Calu3 (cell line): ENCODE data around the gene TRPM1. TPM values are rescaled to one million over a fixed set of nuclear protein-coding genes. Genes with fewer than 3 reads are reported as not detected.
"Not testable (repeated sequence)": the region's sequence is repeated elsewhere in the genome, so short reads cannot be mapped to it uniquely, and the experiment has no call there.

Experiments used
- BruUV-seq: library from RNA; stranded (reverse); fragments of 400-500 nt; replicated peaks from 2 replicates; lab custom pipeline; 2021; lab: Mats Ljungman, UMichigan
- CTCF ChIA-PET: fragments of 300-600 bp; sonication (Branson Sonifier 250); formaldehyde crosslinking; loops from one replicate; lab custom pipeline; 2022; ENCODE audit warnings: antibody characterized with exemption; lab: Charles Lee
- DNase-seq: peaks from one replicate; pipeline ENCODE4 v3.0.0; 2022
- H3K27ac Mint-ChIP-seq: one replicate; pipeline ENCODE4 v1.8.0; 2022; ENCODE audit warnings: mixed read lengths; ENCODE audit not compliant: unreplicated experiment
- H3K27me3 Mint-ChIP-seq: one replicate; pipeline ENCODE4 v1.8.0; 2022; ENCODE audit warnings: mixed read lengths; ENCODE audit not compliant: unreplicated experiment
- H3K36me3 Mint-ChIP-seq: one replicate; pipeline ENCODE4 v1.8.0; 2022; ENCODE audit warnings: mild to moderate bottlenecking, moderate library complexity, mixed read lengths; ENCODE audit not compliant: insufficient read depth, unreplicated experiment
- H3K4me1 Mint-ChIP-seq: one replicate; pipeline ENCODE4 v1.8.0; 2022; ENCODE audit warnings: mild to moderate bottlenecking, low read depth, mixed read lengths; ENCODE audit not compliant: unreplicated experiment
- H3K4me3 Mint-ChIP-seq: one replicate; pipeline ENCODE4 v1.8.0; 2022; ENCODE audit warnings: mild to moderate bottlenecking, low read depth, moderate library complexity, mixed read lengths; ENCODE audit not compliant: unreplicated experiment
- H3K9me3 Mint-ChIP-seq: one replicate; pipeline ENCODE4 v1.8.0; 2022; ENCODE audit warnings: low read depth, mixed read lengths; ENCODE audit not compliant: unreplicated experiment
- intact Hi-C: fragments of 100-400 bp; cut with micrococcal nuclease; formaldehyde crosslinking; loops from one replicate; pipeline ENCODE4 v1.10.0; 2022; ENCODE audit not compliant: unreplicated experiment
- total RNA-seq: library from RNA; stranded (reverse); gene quantifications from 2 replicates; pipeline ENCODE4 v1.2.3, GENCODE V29; 2022
- TF ChIP-seq, protein P1 (sequence below): fragments of 200-600 bp; IDR thresholded peaks from one replicate; pipeline ENCODE4 v1.8.0; 2022; ENCODE audit warnings: antibody characterized with exemption; ENCODE audit not compliant: unreplicated experiment

TRPM1 gene
- total RNA-seq, 1 experiment from 2014 or later, result not detected

DNA sequence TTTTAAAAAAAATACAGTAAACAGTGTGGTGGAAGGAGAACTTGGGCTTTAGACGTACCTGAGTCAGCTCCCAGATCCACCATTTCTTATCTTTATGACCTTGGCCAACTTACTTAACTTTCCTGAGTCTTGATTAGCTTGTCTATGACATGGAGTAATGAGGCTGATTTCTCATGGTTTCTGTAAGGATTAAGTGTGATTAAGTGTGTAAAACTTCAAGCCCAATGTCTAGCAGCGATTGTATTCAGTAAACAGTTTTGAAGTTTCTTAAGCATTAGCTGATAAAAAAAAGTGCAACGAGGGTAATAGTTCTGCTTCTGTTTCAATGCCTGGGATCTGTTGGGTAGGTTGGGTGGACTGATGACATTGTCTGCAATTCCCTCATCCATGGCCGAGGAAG lies 10.8 kb downstream of the TRPM1 start:
- H3K4me1 Mint-ChIP-seq, result no peaks in the 10 kb centered on the region
- H3K27me3 Mint-ChIP-seq, result no peaks in the 10 kb centered on the region
- CTCF ChIA-PET, result no interaction called here
- no peaks in the 10 kb centered on the region for H3K9me3 Mint-ChIP-seq
- TF ChIP-seq, protein P1, sequence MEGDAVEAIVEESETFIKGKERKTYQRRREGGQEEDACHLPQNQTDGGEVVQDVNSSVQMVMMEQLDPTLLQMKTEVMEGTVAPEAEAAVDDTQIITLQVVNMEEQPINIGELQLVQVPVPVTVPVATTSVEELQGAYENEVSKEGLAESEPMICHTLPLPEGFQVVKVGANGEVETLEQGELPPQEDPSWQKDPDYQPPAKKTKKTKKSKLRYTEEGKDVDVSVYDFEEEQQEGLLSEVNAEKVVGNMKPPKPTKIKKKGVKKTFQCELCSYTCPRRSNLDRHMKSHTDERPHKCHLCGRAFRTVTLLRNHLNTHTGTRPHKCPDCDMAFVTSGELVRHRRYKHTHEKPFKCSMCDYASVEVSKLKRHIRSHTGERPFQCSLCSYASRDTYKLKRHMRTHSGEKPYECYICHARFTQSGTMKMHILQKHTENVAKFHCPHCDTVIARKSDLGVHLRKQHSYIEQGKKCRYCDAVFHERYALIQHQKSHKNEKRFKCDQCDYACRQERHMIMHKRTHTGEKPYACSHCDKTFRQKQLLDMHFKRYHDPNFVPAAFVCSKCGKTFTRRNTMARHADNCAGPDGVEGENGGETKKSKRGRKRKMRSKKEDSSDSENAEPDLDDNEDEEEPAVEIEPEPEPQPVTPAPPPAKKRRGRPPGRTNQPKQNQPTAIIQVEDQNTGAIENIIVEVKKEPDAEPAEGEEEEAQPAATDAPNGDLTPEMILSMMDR, result no peak
- H3K36me3 Mint-ChIP-seq, result no peaks in the 10 kb centered on the region
- no TSS peak for BruUV-seq
- intact Hi-C loops, result no loop called here
- H3K4me3 Mint-ChIP-seq, result no peak overlapping the region
- no peak for DNase-seq
- no peak overlapping the region for H3K27ac Mint-ChIP-seq

DNA sequence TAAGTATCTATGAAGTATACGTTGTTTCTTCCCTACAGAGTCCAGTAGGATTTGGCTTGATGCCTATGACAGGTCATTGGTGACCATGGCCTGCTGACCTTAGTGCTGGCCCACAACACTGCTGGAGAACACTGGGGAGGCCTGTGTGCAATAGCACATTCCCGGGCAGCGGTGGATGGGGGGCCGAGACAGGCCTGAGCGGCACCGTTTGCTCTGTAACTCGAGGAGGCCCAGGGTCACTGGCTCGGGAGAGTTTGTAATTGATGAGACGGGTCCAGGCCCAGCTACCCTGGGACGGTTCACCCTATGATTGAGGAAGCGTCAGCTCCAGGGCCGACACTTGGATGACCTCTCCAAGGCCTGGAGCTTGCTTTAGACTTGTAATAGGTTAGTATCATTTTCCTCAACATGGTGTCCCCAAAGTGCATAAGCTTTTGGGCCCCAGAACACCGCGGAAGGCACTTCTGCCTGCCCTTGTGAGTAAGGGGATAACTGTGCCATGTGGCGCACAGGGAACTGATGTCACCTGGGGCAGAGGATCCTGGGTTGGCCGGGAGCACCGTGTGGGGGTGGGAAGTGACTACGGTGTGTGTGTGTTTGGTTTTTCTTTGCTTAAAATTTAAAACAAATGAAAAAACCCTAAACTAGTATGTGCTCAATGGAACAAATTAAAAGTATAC lies 12.0 kb downstream of the TRPM1 start:
- Mint-ChIP-seq H3K27ac (no peak overlapping the region), H3K27me3 (no peaks in the 10 kb centered on the region)

DNA sequence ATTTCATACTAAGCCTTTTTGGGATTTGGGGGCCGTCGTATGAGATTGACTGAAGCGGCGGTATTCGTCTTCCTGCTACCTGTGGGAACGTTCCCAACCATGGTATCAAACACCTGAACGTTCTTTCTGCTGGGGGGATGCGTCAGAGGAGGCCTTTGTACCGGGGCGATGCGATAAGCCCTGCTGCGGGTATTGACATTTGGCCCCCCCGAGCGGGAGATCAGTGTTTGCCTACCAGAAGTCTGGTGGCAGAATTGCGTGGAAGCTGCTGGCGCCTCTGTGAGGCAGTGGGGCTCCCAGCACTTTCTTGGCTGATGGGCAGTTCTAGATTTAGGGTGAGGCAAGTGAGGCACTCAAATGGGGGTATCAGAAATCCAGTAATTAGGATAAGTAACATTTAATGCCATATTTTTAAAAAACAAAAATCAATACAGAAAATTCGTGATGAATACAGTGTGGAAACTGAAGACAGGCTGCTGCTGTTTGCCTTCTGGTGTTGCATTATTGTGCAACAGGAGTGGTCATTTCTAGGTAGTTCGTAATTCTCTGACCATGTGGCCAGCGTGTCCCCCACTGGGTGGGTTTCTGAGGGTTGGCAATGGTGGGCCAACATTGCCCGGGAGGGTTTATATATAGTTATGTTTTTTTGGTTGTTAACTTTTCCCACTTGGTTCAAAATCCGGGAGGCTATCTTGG lies 12.7 kb downstream of the TRPM1 start:
- Mint-ChIP-seq H3K4me3 (no peak overlapping the region), H3K27ac (no peak overlapping the region), H3K36me3 (no peaks in the 10 kb centered on the region), H3K9me3 (no peaks in the 10 kb centered on the region), H3K27me3 (no peaks in the 10 kb centered on the region), H3K4me1 (no peaks in the 10 kb centered on the region)
- no peak for DNase-seq
- CTCF ChIA-PET, result no interaction called here
- BruUV-seq, result no TSS peak
- TF ChIP-seq, protein P1, result no peak
- intact Hi-C loops, result no loop called here

More for the DNA sequence above, 12.0 kb downstream of the TRPM1 start:
- Mint-ChIP-seq H3K4me3 (no peak overlapping the region), H3K36me3 (no peaks in the 10 kb centered on the region), H3K4me1 (no peaks in the 10 kb centered on the region), H3K9me3 (no peaks in the 10 kb centered on the region)
- DNase-seq, result no peak
- intact Hi-C loops, result no loop called here
- CTCF ChIA-PET, result no interaction called here
- no TSS peak for BruUV-seq
- TF ChIP-seq, protein P1, result no peak

DNA sequence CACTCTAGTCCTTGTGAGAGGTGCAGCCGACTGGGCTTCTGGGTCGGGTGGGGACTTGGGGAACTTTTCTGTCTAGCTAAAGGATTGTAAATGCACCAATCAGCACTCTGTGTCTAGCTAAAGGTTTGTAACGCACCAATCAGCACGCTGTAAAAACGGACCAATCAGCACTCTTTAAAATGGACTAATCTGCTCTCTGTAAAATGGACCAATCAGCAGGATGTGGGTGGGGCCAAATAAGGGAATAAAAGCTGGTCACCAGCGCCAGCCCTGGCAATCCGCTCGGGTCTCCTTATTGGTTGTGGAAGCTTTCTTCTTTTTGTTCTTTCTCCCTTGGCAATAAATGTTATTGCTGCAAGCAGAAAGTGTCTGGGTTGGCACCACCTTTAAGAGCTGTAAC lies 13.5 kb downstream of the TRPM1 start:
- intact Hi-C loops, result not testable (repeated sequence)

DNA sequence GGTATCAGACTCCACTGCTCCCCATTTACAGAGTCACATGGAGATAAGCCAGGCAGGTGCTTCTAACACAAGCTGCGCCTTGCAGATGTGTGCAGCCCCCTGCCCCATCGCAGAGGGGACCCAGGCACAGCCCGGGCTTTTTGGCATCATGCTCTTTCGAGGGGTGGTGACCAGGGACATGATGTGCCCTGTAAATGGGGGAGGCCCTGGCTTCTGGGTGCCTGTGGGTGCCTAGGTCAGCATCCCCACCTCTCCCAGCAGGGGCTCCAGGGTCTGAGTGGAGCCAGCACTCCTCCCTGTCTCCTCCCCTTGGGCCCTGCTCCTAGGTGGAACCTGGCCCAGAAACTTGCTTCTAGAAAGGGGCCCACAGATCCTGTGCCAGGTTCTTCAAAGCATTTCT lies 15.2 kb downstream of the TRPM1 start:
- Mint-ChIP-seq H3K9me3 (no peaks in the 10 kb centered on the region), H3K27ac (no peak overlapping the region), H3K4me1 (no peaks in the 10 kb centered on the region), H3K4me3 (no peak overlapping the region), H3K36me3 (no peaks in the 10 kb centered on the region), H3K27me3 (no peaks in the 10 kb centered on the region)
- DNase-seq, result no peak
- CTCF ChIA-PET, result no interaction called here
- TF ChIP-seq, protein P1, result no peak
- BruUV-seq, result no TSS peak
- intact Hi-C loops, result no loop called here

More for the DNA sequence above, 13.5 kb downstream of the TRPM1 start:
- BruUV-seq, DNase-seq, CTCF ChIA-PET, H3K9me3 Mint-ChIP-seq, H3K4me1 Mint-ChIP-seq, H3K4me3 Mint-ChIP-seq, H3K27ac Mint-ChIP-seq, H3K27me3 Mint-ChIP-seq, H3K36me3 Mint-ChIP-seq: not testable (repeated sequence)
